HEK293T (cell line): ENCODE measurements around the gene HENMT1.
"Not testable (repeated sequence)": the region's sequence is repeated elsewhere in the genome, so short reads cannot be mapped to it uniquely, and the experiment has no call there.

Experiments used
- CTCF ChIA-PET: fragments of 350-600 bp; formaldehyde crosslinking; extraction: SDS; loops from one replicate; lab custom pipeline; 2021; ENCODE audit warnings: antibody characterized with exemption, inconsistent platforms; lab: Yijun Ruan, JAX
- POLR2A ChIA-PET: fragments of 350-600 bp; formaldehyde crosslinking; extraction: SDS; loops from one replicate; lab custom pipeline; 2020; ENCODE audit warnings: antibody characterized with exemption, inconsistent platforms; lab: Yijun Ruan, JAX
- DNase-seq: peaks from one replicate; pipeline ENCODE4 v3.0.0; 2012; ENCODE audit warnings: mixed read lengths; ENCODE audit errors: extremely low spot score
- ARNT ChIP-seq: fragments of 450-650 bp; IDR thresholded peaks from 2 replicates; pipeline ENCODE4 v1.6.1; 2017; ENCODE audit warnings: mild to moderate bottlenecking
- BHLHE40 ChIP-seq: fragments of 450-650 bp; IDR thresholded peaks from 2 replicates; pipeline ENCODE4 v1.6.1; 2016; ENCODE audit warnings: mild to moderate bottlenecking, moderate library complexity, borderline replicate concordance
- CTBP1 ChIP-seq: fragments of 450-650 bp; IDR thresholded peaks from 2 replicates; pipeline ENCODE4 v1.6.1; 2016; ENCODE audit warnings: borderline replicate concordance
- ELF4 ChIP-seq: fragments of 450-650 bp; IDR thresholded peaks from 2 replicates; pipeline ENCODE4 v1.6.1; 2017; ENCODE audit warnings: antibody characterized with exemption
- FOXA1 ChIP-seq: fragments of 450-650 bp; IDR thresholded peaks from 2 replicates; pipeline ENCODE4 v1.6.1; 2016; ENCODE audit warnings: mild to moderate bottlenecking
- FOXK2 ChIP-seq: fragments of 450-650 bp; IDR thresholded peaks from 2 replicates; pipeline ENCODE4 v1.6.1; 2016; ENCODE audit warnings: mild to moderate bottlenecking
- FOXM1 ChIP-seq: fragments of 450-650 bp; IDR thresholded peaks from 2 replicates; pipeline ENCODE4 v1.6.1; 2017; ENCODE audit warnings: mild to moderate bottlenecking, borderline replicate concordance
- HDGF ChIP-seq: fragments of 450-650 bp; IDR thresholded peaks from 2 replicates; pipeline ENCODE4 v1.6.1; 2017; ENCODE audit warnings: antibody characterized with exemption, borderline replicate concordance
- L3MBTL2 ChIP-seq: fragments of 450-650 bp; conservative IDR thresholded peaks from 2 replicates; pipeline ENCODE4 v1.6.1; 2016; ENCODE audit warnings: mild to moderate bottlenecking
- LEF1 ChIP-seq: fragments of 450-650 bp; IDR thresholded peaks from 2 replicates; pipeline ENCODE4 v1.6.1; 2017; ENCODE audit warnings: mild to moderate bottlenecking, borderline replicate concordance
- NFRKB ChIP-seq: fragments of 450-650 bp; IDR thresholded peaks from 2 replicates; pipeline ENCODE4 v1.6.1; 2016; ENCODE audit warnings: mild to moderate bottlenecking, moderate library complexity
- SP1 ChIP-seq: fragments of 450-650 bp; IDR thresholded peaks from 2 replicates; pipeline ENCODE4 v1.6.1; 2017
- SUZ12 ChIP-seq: fragments of 450-650 bp; IDR thresholded peaks from 2 replicates; pipeline ENCODE4 v1.6.1; 2016; ENCODE audit warnings: mild to moderate bottlenecking
- TARDBP ChIP-seq: fragments of 450-650 bp; IDR thresholded peaks from 2 replicates; pipeline ENCODE4 v1.6.1; 2016
- ZNF384 ChIP-seq: fragments of 450-650 bp; IDR thresholded peaks from 2 replicates; pipeline ENCODE4 v1.6.1; 2016
- TF ChIP-seq, protein P1 (sequence below): fragments of 450-650 bp; IDR thresholded peaks from 2 replicates; pipeline ENCODE4 v1.6.1; 2016

Gene HENMT1

DNA sequence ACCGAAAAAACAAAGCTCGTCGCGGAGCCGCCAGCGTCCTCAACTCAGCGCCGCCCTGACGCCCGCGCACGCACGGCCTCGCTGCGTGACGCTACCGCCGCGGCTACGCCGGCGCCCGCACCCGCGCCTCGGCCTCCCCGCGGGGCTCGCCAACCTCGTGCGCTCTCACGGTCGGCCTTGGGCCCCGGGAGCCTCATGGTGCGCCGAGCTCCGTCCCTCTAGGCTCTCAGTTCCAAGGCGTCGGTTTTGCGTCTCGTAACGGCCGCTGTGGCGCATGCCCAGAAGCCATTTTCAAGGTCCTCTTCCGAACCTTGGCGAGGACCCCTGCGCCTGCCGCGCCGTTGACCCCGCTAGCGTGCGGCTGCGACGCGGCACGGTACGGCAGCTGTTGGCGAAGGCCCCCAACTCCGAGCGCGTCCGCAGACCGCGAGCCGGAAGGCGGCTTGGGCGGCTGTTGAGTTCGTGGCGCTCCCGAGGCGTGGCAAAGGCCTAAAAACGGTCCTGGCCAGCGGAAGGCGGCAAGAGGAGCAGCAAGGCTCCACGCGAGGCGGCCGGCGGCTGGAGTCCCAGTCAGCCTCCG is at the start of gene HENMT1:
HENMT1 (minus strand) TSS at position 64 of the 580 bp plus-strand sequence. CDS start 1,209 bp downstream, outside the sequence.
- ChIA-PET POLR2A (no interaction called here), CTCF (no interaction called here)
- TF ChIP-seq ARNT (no peak), BHLHE40 (no peak), FOXA1 (no peak), ELF4 (no peak), L3MBTL2 (no peak), NFRKB (no peak), SP1 (no peak), FOXK2 (no peak), FOXM1 (no peak), TARDBP (no peak)
- DNase-seq, result no peak

DNA sequence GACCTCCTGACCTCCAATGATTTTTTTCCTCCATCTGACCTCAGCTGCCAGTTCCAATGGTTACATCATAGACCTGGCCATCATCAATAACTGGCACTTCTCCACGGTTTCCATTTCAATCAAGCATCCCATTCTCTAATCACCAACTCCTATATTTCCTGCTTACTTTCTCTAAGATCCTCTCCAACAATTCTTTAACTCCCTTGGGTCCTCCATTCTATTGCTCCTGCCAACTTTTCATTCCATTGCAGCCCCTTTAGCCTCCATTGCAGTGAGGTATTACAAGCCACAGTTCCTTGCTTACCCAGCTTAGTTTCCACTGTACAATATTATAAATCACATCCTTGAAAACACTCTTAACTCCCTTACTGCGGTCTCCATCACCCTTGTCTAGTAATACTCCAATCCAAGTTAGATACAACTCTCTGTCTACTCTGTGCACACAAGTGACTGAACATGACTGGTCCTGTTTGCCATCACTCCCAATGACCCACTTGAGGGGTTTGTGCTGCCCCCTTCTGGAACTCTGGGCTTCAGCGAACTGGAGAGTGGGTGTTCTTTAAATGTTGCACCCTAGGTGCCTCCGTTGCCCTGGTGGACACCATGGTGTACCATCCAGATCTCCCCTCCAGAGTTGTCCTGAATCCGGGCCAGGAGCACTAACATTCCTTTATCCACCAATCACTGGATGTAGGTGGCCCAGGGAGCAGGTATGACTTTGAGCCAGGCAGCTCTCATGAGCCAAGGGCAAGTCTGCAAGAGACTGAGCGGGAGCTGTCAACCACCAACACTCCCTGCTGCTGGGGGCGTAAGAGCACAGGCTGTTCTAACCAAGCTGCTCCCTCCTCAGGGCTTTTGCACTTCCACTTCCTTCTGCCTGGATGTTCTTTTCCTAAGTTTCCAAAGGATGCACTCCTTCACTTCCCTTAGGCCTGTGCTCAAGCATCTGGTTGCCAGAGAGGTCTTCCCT is 48.1 kb upstream of the HENMT1 start:
- ChIA-PET CTCF (interaction anchor here (0.6 kb wide), 1 partner anchor 21 kb away, joined by 3 read pairs; no protein-coding TSS in a partner anchor), POLR2A (interaction anchor here (2.0 kb wide), 1 partner anchor 16 kb away, joined by 9 read pairs; the partner anchor contains the start of gene PRPF38B)
- no peak for TF ChIP-seq FOXA1
- TF ChIP-seq TARDBP, result no peak
- TF ChIP-seq LEF1, result no peak
- TF ChIP-seq SUZ12, result no peak
- TF ChIP-seq, protein P1, sequence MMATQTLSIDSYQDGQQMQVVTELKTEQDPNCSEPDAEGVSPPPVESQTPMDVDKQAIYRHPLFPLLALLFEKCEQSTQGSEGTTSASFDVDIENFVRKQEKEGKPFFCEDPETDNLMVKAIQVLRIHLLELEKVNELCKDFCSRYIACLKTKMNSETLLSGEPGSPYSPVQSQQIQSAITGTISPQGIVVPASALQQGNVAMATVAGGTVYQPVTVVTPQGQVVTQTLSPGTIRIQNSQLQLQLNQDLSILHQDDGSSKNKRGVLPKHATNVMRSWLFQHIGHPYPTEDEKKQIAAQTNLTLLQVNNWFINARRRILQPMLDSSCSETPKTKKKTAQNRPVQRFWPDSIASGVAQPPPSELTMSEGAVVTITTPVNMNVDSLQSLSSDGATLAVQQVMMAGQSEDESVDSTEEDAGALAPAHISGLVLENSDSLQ, result peak; percentile 49
- peak; percentile 40 for DNase-seq

DNA sequence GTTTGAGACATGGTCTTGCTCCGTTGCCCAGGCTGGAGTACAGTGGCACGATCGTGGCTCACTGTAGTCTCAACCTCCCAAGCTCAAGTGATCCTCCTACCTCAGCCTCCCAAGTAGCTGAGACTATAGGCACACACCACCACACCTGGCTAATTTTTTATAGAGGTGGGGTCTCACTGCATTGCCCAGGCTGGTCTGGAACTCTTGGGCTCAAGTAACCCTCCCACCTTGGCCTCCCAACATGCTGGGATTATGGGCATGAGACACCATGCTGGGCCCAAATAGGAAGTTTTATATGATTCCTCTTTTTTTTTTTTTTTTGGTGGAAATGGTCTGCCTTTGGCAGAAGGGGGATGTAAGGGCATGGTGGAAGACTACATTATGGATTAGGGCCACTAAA is 45.8 kb upstream of the HENMT1 start:
- DNase-seq, result no peak
- CTCF ChIA-PET, result no interaction called here
- POLR2A ChIA-PET, result no interaction called here
- TF ChIP-seq L3MBTL2 (no peak), TARDBP (no peak), LEF1 (no peak), CTBP1 (no peak), BHLHE40 (no peak), SUZ12 (no peak), ARNT (no peak), FOXA1 (no peak), NFRKB (no peak), SP1 (no peak), ELF4 (no peak)

DNA sequence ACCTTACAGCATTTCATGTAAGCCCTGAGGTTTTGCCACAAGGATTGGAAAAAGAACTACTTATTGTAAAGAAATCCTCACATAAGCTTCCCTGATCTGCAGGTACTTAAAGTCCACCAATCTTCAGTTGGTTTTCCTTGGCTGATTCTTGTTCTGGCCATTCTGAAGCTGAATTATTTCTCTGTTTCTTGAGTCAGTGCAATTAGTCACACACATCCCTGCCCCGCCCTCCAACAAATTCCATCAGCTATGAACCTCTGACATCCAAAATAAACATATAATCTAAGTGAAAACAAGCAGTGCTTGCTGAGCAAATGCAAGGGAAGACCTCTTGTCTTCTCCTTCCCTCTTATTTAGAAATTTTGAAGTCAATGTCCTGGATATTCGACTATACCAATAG is 43.6 kb upstream of the HENMT1 start:
- TF ChIP-seq HDGF (no peak), FOXM1 (no peak), NFRKB (no peak), CTBP1 (no peak), LEF1 (no peak), ELF4 (no peak), ARNT (no peak), SP1 (no peak), FOXK2 (no peak)
- ChIA-PET POLR2A (interaction anchor here (4.5 kb wide), 1 partner anchor 12 kb away, joined by 28 read pairs; the partner anchor contains the start of gene PRPF38B), CTCF (no interaction called here)
- no peak for DNase-seq

DNA sequence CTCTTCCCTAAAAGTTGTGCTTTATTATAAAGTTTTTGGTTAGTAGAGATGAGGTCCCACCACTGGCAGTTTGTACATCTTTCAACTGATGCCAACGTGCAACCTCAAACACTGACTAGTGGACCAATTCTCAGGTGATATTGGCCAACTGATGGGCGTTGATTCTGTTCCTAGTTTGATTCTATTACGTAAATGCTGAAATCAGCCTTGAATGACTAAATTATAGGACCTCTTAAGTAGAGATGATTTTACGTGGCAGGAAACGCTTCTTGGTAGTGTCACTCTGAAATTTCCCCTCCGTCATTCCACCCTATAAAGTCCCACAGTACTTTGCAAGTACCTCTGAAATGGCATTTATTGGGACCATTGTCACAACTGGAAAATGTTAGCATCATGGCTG is 43.0 kb upstream of the HENMT1 start:
- no peak for DNase-seq
- CTCF ChIA-PET, result no interaction called here
- POLR2A ChIA-PET, result interaction anchor here (4.5 kb wide), 1 partner anchor 12 kb away, joined by 28 read pairs; the partner anchor contains the start of gene PRPF38B
- TF ChIP-seq SUZ12 (no peak), CTBP1 (no peak), ELF4 (no peak), L3MBTL2 (no peak), BHLHE40 (no peak), NFRKB (no peak), LEF1 (no peak), ARNT (no peak), FOXK2 (no peak), FOXM1 (no peak), HDGF (no peak), ZNF384 (no peak), FOXA1 (no peak), TARDBP (no peak), SP1 (no peak)
- TF ChIP-seq, protein P1, result no peak

DNA sequence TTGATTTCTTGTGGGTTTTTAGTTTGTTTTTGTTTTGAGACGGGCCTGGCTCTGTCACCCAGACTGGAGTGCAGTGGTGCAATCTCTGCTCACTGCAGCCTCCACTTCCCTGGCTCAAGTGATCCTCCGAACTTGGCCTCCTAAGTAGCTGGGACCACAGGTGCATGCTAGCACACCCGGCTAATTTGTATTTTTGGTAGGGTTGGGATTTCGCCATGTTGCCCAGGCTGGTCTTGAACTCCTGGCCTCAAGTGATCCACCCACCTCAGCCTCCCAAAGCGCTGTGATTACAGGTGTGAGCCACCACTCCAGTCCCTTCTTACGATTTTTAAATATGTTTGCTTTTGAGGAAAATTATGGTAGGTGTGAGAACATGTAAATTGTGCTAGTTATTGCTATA is 41.2 kb upstream of the HENMT1 start:
- CTCF ChIA-PET, result interaction anchor here (0.8 kb wide), 1 partner anchor 545 kb away, joined by 3 read pairs; no protein-coding TSS in a partner anchor
- POLR2A ChIA-PET, result interaction anchor here (4.5 kb wide), 1 partner anchor 10 kb away, joined by 28 read pairs; the partner anchor contains the start of gene PRPF38B
- not testable (repeated sequence) for DNase-seq
